Endothelial cell of umbilical vein (primary cell): ENCODE data around the gene MPV17. TPM values are rescaled to one million over a fixed set of nuclear protein-coding genes. Genes with fewer than 3 reads are reported as not detected.

Source experiments
- BruUV-seq: library from RNA; stranded (reverse); fragments of 400-500 nt; replicated peaks from 2 replicates; lab custom pipeline; 2021; lab: Mats Ljungman, UMichigan
- CTCF ChIA-PET: fragments of 300-600, 350-600 bp; sonication (Branson Sonifier 250); formaldehyde crosslinking; loops from one replicate; lab custom pipeline; 2021; ENCODE audit warnings: antibody characterized with exemption, inconsistent platforms; lab: Charles Lee
- POLR2A ChIA-PET: fragments of 300-600, 350-600 bp; sonication (Branson Sonifier 250); formaldehyde crosslinking; loops from one replicate; lab custom pipeline; 2021; ENCODE audit warnings: antibody characterized with exemption, inconsistent platforms; lab: Charles Lee
- DNase-seq: peaks from one replicate; pipeline ENCODE4 v3.0.0-alpha.2; 2011; ENCODE audit warnings: low read depth, low spot score
- FAIRE-seq: peaks from 2 replicates; lab custom pipeline; 2011; peaks lifted over from hg19 to GRCh38; lab: Jason Lieb, UNC
- H2AFZ ChIP-seq: 2 replicates; pipeline ENCODE4 v1.6.0; 2012; ENCODE audit warnings: low read depth, low read length, control low read depth, inconsistent platforms
- H3K27ac ChIP-seq: 2 replicates; pipeline ENCODE4 v1.5.1; 2011; ENCODE audit warnings: low read depth, mild to moderate bottlenecking, control low read depth, low read length, moderate library complexity; ENCODE audit not compliant: insufficient read depth
- H3K27me3 ChIP-seq, 2 experiments: 2 replicates each; pipeline versions ENCODE4 v1.6.0 to v1.6.1; 2011; ENCODE audit warnings: low read length in 2 of 2, mixed read lengths in 1 of 2; ENCODE audit not compliant: control insufficient read depth in 2 of 2, insufficient read depth in 2 of 2
- H3K36me3 ChIP-seq, 2 experiments: 2 replicates in 1 of 2; 3 replicates in 1 of 2; pipeline ENCODE4 v1.5.1; 2011; ENCODE audit warnings: low read length in 2 of 2, mild to moderate bottlenecking in 1 of 2, moderate library complexity in 1 of 2; ENCODE audit not compliant: control insufficient read depth in 2 of 2, insufficient read depth in 2 of 2; ENCODE audit errors: extremely low read depth in 1 of 2
- H3K4me1 ChIP-seq: 3 replicates; pipeline ENCODE4 v1.5.1; 2011; ENCODE audit warnings: mild to moderate bottlenecking, low read length; ENCODE audit not compliant: control insufficient read depth, insufficient read depth; ENCODE audit errors: extremely low read depth
- H3K4me2 ChIP-seq: 2 replicates; pipeline ENCODE4 v1.6.1; 2011; ENCODE audit warnings: low read length, control low read depth, mixed read lengths; ENCODE audit not compliant: insufficient read depth
- H3K4me3 ChIP-seq, 3 experiments: fragments of 200-600 bp in 1 of 3; sonication (generic), shearing (Covaris generic) in 1 of 3; replicated peaks in 1 of 3; 2 replicates each; pipeline ENCODE4 v1.5.1; 2011 to 2016; ENCODE audit warnings: control low read depth in 3 of 3, low read length in 3 of 3, mild to moderate bottlenecking in 2 of 3, inconsistent platforms in 1 of 3, low read depth in 1 of 3, moderate library complexity in 1 of 3; ENCODE audit not compliant: insufficient read depth in 1 of 3
- H3K79me2 ChIP-seq: 2 replicates; pipeline ENCODE4 v1.6.0; 2012; ENCODE audit warnings: low read length, inconsistent platforms; ENCODE audit not compliant: control insufficient read depth, insufficient read depth
- H3K9ac ChIP-seq: replicated peaks from 2 replicates; pipeline ENCODE3; 2011; ENCODE audit warnings: low read length, control low read depth; ENCODE audit not compliant: insufficient read depth; ENCODE audit errors: extremely low read depth
- H3K9me1 ChIP-seq: replicated peaks from 3 replicates; pipeline ENCODE4 v1.6.0; 2011; ENCODE audit warnings: mild to moderate bottlenecking, low read length; ENCODE audit not compliant: control insufficient read depth, insufficient read depth; ENCODE audit errors: extremely low read depth
- H3K9me3 ChIP-seq: replicated peaks from 2 replicates; pipeline ENCODE4 v1.5.1; 2012; ENCODE audit warnings: low read length, inconsistent platforms; ENCODE audit not compliant: control insufficient read depth, insufficient read depth
- H4K20me1 ChIP-seq: replicated peaks from 2 replicates; pipeline ENCODE3; 2011; ENCODE audit warnings: mild to moderate bottlenecking, low read length; ENCODE audit not compliant: control insufficient read depth, insufficient read depth; ENCODE audit errors: extremely low read depth
- CTCF ChIP-seq, 2 donors: IDR thresholded peaks; 1 replicate in 1 of 2; 2 replicates in 1 of 2; pipeline ENCODE4 v1.5.1; 2011; ENCODE audit warnings: low read length in 2 of 2, mild to moderate bottlenecking in 2 of 2, moderate library complexity in 2 of 2, control low read depth in 1 of 2, inconsistent platforms in 1 of 2, low read depth in 1 of 2; ENCODE audit not compliant: insufficient read depth in 1 of 2; ENCODE audit errors: extremely low read depth in 1 of 2
- EZH2 ChIP-seq: IDR thresholded peaks from 2 replicates; pipeline ENCODE4 v1.6.1; 2012; ENCODE audit warnings: borderline replicate concordance, low read depth, mild to moderate bottlenecking, moderate library complexity, low read length, inconsistent platforms; ENCODE audit not compliant: severe bottlenecking
- FOS ChIP-seq: IDR thresholded peaks from 2 replicates; pipeline ENCODE4 v1.6.1; 2011; ENCODE audit warnings: mild to moderate bottlenecking, low read length, moderate library complexity, borderline replicate concordance; ENCODE audit not compliant: insufficient read depth
- GATA2 ChIP-seq: IDR thresholded peaks from 2 replicates; pipeline ENCODE4 v1.7.0; 2011; ENCODE audit warnings: low read depth, mild to moderate bottlenecking, moderate library complexity, mixed read lengths, low read length; ENCODE audit not compliant: insufficient read length, insufficient read depth
- JUN ChIP-seq: IDR thresholded peaks from 2 replicates; pipeline ENCODE4 v1.6.1; 2011; ENCODE audit warnings: borderline replicate concordance, low read depth; ENCODE audit not compliant: insufficient read length, insufficient read depth
- MAX ChIP-seq: IDR thresholded peaks from 2 replicates; pipeline ENCODE4 v1.6.1; 2011; ENCODE audit not compliant: insufficient read depth, insufficient read length
- MYC ChIP-seq: IDR thresholded peaks from one replicate; pipeline ENCODE4 v1.6.1; 2011; ENCODE audit warnings: mild to moderate bottlenecking, low read depth, low read length
- POLR2A ChIP-seq: IDR thresholded peaks from 2 replicates; pipeline ENCODE4 v1.6.1; 2012; ENCODE audit warnings: low read depth, mild to moderate bottlenecking, control low read depth, low read length
- POLR2AphosphoS5 ChIP-seq: IDR thresholded peaks from 2 replicates; pipeline ENCODE4 v1.6.1; 2012; ENCODE audit warnings: low read depth, mild to moderate bottlenecking, control low read depth, low read length, moderate library complexity; ENCODE audit not compliant: insufficient read depth
- dilution Hi-C: fragments of 300-500 bp; cut with MboI; formaldehyde crosslinking; loops from one replicate; pipeline ENCODE4 v1.15.0; 2019; ENCODE audit warnings: low sequenced_read_pairs; ENCODE audit not compliant: extremely low pct_ligation_motif_present
- intact Hi-C: fragments of 100-400 bp; cut with micrococcal nuclease; formaldehyde crosslinking; loops from one replicate; pipeline ENCODE4 v1.10.0; 2022
- polyA plus RNA-seq, 4 experiments: library from polyadenylated mRNA; depleted of rRNA in 3 of 4; stranded (reverse) in 3 of 4; unstranded in 1 of 4; fragments of >200 nt; gene quantifications; 2 replicates each; pipeline versions ENCODE4 v1.2.1 to v1.2.3, GENCODE V29; 2011 to 2012; ENCODE audit warnings: missing spikeins in 1 of 4
- total RNA-seq: library from RNA; stranded (reverse); gene quantifications from 2 replicates; pipeline ENCODE4 v1.2.3, GENCODE V29; 2021

The MPV17 gene
- total and polyA plus RNA-seq, 2 donors (not counting 3 experiments of a cell fraction or from before 2014, with no cell fraction given) = 74.7 to 267 TPM

- Histone ChIP-seq H3K4me2 (no peak overlapping the region), H3K4me1 (no peaks in the 10 kb centered on the region), H3K27ac (no peak overlapping the region), H3K27me3 (peaks cover 8% of the 10 kb centered on the region in 2 experiments), H3K9me3 (no peaks in the 10 kb centered on the region), H3K9me1 (no peaks in the 10 kb centered on the region), H3K36me3 (no peaks in the 10 kb centered on the region), H3K9ac (no peak overlapping the region), H3K4me3 (no peak overlapping the region), H4K20me1 (no peaks in the 10 kb centered on the region), H3K79me2 (no peaks in the 10 kb centered on the region), H2AFZ (no peak overlapping the region)
- TF ChIP-seq MAX = no peak
- intact Hi-C loops (no loop called here), dilution Hi-C loops (no loop called here)
- ChIA-PET POLR2A (interaction anchor here (0.6 kb wide), 1 partner anchor 18 kb away, joined by 3 read pairs; no protein-coding TSS in a partner anchor), CTCF (interaction anchor here (1.3 to 3.3 kb wide), 4 partner anchors 9 to 32 kb away, joined by 4 to 30 read pairs (median 10); partner anchors contain the start of gene TRIM54)
- FAIRE-seq = no peak
- DNase-seq = no peak
- no TSS peak for BruUV-seq
Observed at GRCh38 chr2:27270670-27271069, 52.2 kb downstream of the MPV17 start.

GRCh38 chr2:27270131-27270530 lies 52.8 kb downstream of the MPV17 start:
- H2AFZ ChIP-seq = no peak overlapping the region
- H3K4me2 ChIP-seq = no peak overlapping the region
- no peaks in the 10 kb centered on the region for H3K9me3 ChIP-seq
- no peak for DNase-seq
- no TSS peak for BruUV-seq
- dilution Hi-C loops = no loop called here
- H4K20me1 ChIP-seq = no peaks in the 10 kb centered on the region
- no peak overlapping the region for H3K9ac ChIP-seq
- CTCF ChIA-PET = interaction anchor here (0.9 to 3.3 kb wide), 3 partner anchors 10 to 100 kb away, joined by 3 to 30 read pairs (median 13); no protein-coding TSS in a partner anchor
- H3K4me1 ChIP-seq = no peaks in the 10 kb centered on the region
- H3K27ac ChIP-seq = no peak overlapping the region
- H3K9me1 ChIP-seq = no peaks in the 10 kb centered on the region
- no peak for FAIRE-seq
- peaks cover 8% of the 10 kb centered on the region in 2 experiments for H3K27me3 ChIP-seq
- no peak overlapping the region for H3K4me3 ChIP-seq
- H3K79me2 ChIP-seq = no peaks in the 10 kb centered on the region
- intact Hi-C loops = no loop called here
- no peaks in the 10 kb centered on the region for H3K36me3 ChIP-seq
- POLR2A ChIA-PET = no interaction called here
- no peak for TF ChIP-seq POLR2AphosphoS5
- TF ChIP-seq EZH2 = no peak
- no peak for TF ChIP-seq MAX
- no peak for TF ChIP-seq FOS
- TF ChIP-seq POLR2A = no peak
- no peak for TF ChIP-seq GATA2
- no peak for TF ChIP-seq JUN
- no peak for TF ChIP-seq CTCF (IDR thresholded peaks at IDR 0.05; ENCODE audit: extremely low read depth in 1 of 2, insufficient read depth in 1 of 2, low read depth in 1 of 2, low read length in 2 of 2)
- no peak for TF ChIP-seq MYC
